Vagina (tissue), 2 donors: Measurements from ENCODE around the gene CCDC190. TPM values are rescaled to one million over a fixed set of nuclear protein-coding genes. Genes with fewer than 3 reads are reported as not detected.

Experiments used
- DNase-seq, 2 donors: peaks; one replicate each; pipeline ENCODE4 v3.0.0-alpha.2; 2017; ENCODE audit errors: extremely low spot score in 2 of 2
- H3K27ac ChIP-seq: fragments of 200-600 bp; sonication (generic); one replicate; pipeline ENCODE4 v1.5.1; 2019
- H3K27me3 ChIP-seq: fragments of 200-600 bp; sonication (generic); one replicate; pipeline ENCODE4 v1.5.1; 2019
- H3K36me3 ChIP-seq, 2 donors: fragments of 200-600 bp; sonication (generic); one replicate each; pipeline ENCODE4 v1.5.1; 2017 to 2019
- H3K4me1 ChIP-seq: fragments of 200-600 bp; sonication (generic); one replicate; pipeline ENCODE4 v1.5.1; 2019
- H3K4me3 ChIP-seq, 2 donors: fragments of 200-600 bp; sonication (generic); 1 replicate in 1 of 2; 2 replicates in 1 of 2; pipeline ENCODE4 v1.5.1; 2016 to 2019
- H3K9me3 ChIP-seq: fragments of 200-600 bp; sonication (generic); one replicate; pipeline ENCODE4 v1.5.1; 2019
- CTCF ChIP-seq, 3 experiments: fragments of 450-650 bp in 2 of 3; fragments of 200-600 bp in 1 of 3; sonication (generic) in 1 of 3; IDR thresholded peaks; one replicate each; pipeline ENCODE4 v1.5.1; 2017 to 2019; ENCODE audit warnings: antibody characterized with exemption in 3 of 3, mild to moderate bottlenecking in 2 of 3, moderate library complexity in 2 of 3
- POLR2A ChIP-seq, 2 donors: fragments of 450-650 bp; IDR thresholded peaks; one replicate each; pipeline ENCODE4 v1.6.1; 2017; ENCODE audit warnings: antibody characterized with exemption in 2 of 2, mild to moderate bottlenecking in 2 of 2, moderate library complexity in 2 of 2
- POLR2AphosphoS5 ChIP-seq, 2 donors: sonication (generic); formaldehyde crosslinking; IDR thresholded peaks; one replicate each; pipeline ENCODE4 v1.9.0; 2017; ENCODE audit warnings: antibody characterized with exemption in 2 of 2, mild to moderate bottlenecking in 2 of 2, low read depth in 1 of 2; ENCODE audit not compliant: insufficient read depth in 1 of 2
- intact Hi-C: fragments of 100-400 bp; cut with DNase I; formaldehyde crosslinking; loops from one replicate; pipeline ENCODE4 v1.15.1; 2023
- total RNA-seq: library from RNA; depleted of rRNA; stranded (reverse); fragments of >200 nt; gene quantifications from one replicate; pipeline ENCODE4 v1.2.3, GENCODE V29; 2016

CCDC190 gene
- not detected for total RNA-seq

GRCh38 chr1:162861101-162861500 is at the start of gene CCDC190:
Gene CCDC190 (minus strand): TSS chr1:162861175. CDS start chr1:162859646, 1,529 bp downstream.
- H3K27ac ChIP-seq: no peak within 1 kb of the TSS
- intact Hi-C loops: no loop called here
- no peaks in the 10 kb centered on the region for H3K9me3 ChIP-seq
- no peaks in the 10 kb centered on the region for H3K4me1 ChIP-seq
- TF ChIP-seq POLR2A (IDR thresholded peaks at IDR 0.05): no peak
- TF ChIP-seq CTCF (IDR thresholded peaks at IDR 0.05): no peak
- TF ChIP-seq POLR2AphosphoS5 (IDR thresholded peaks at IDR 0.05; ENCODE audit: insufficient read depth in 1 of 2, low read depth in 1 of 2): no peak
- no peak for DNase-seq
- no peaks in the 10 kb centered on the region for H3K27me3 ChIP-seq
- no peak within 1 kb of the TSS for H3K4me3 ChIP-seq
- H3K36me3 ChIP-seq: no peaks in the 10 kb centered on the region

GRCh38 chr1:162910161-162910560 is 49.2 kb upstream of the CCDC190 start:
- Histone ChIP-seq H3K27ac (no peak overlapping the region), H3K4me3 (no peak overlapping the region), H3K36me3 (no peaks in the 10 kb centered on the region), H3K27me3 (no peaks in the 10 kb centered on the region), H3K9me3 (no peaks in the 10 kb centered on the region), H3K4me1 (no peaks in the 10 kb centered on the region)
- no peak for TF ChIP-seq CTCF (IDR thresholded peaks at IDR 0.05)
- no peak for TF ChIP-seq POLR2A (IDR thresholded peaks at IDR 0.05)
- no peak for TF ChIP-seq POLR2AphosphoS5 (IDR thresholded peaks at IDR 0.05; ENCODE audit: insufficient read depth in 1 of 2, low read depth in 1 of 2)
- intact Hi-C loops: no loop called here
- no peak for DNase-seq

GRCh38 chr1:162908780-162909179 is 47.8 kb upstream of the CCDC190 start:
- Histone ChIP-seq H3K27ac (no peak overlapping the region), H3K4me3 (no peak overlapping the region), H3K9me3 (no peaks in the 10 kb centered on the region), H3K4me1 (no peaks in the 10 kb centered on the region), H3K36me3 (no peaks in the 10 kb centered on the region), H3K27me3 (no peaks in the 10 kb centered on the region)
- no peak for DNase-seq
- TF ChIP-seq POLR2AphosphoS5 (IDR thresholded peaks at IDR 0.05; ENCODE audit: insufficient read depth in 1 of 2, low read depth in 1 of 2): no peak
- no peak for TF ChIP-seq POLR2A (IDR thresholded peaks at IDR 0.05)
- TF ChIP-seq CTCF (IDR thresholded peaks at IDR 0.05): no peak
- intact Hi-C loops: no loop called here

GRCh38 chr1:162908236-162908635 is 47.3 kb upstream of the CCDC190 start:
- Histone ChIP-seq H3K27me3 (no peaks in the 10 kb centered on the region), H3K9me3 (no peaks in the 10 kb centered on the region), H3K27ac (no peak overlapping the region), H3K36me3 (no peaks in the 10 kb centered on the region), H3K4me1 (no peaks in the 10 kb centered on the region), H3K4me3 (no peak overlapping the region)
- intact Hi-C loops: no loop called here
- DNase-seq: no peak
- no peak for TF ChIP-seq POLR2AphosphoS5 (IDR thresholded peaks at IDR 0.05; ENCODE audit: insufficient read depth in 1 of 2, low read depth in 1 of 2)
- no peak for TF ChIP-seq POLR2A (IDR thresholded peaks at IDR 0.05)
- TF ChIP-seq CTCF (IDR thresholded peaks at IDR 0.05): no peak

- DNase-seq: no peak
- Histone ChIP-seq H3K4me1 (no peaks in the 10 kb centered on the region), H3K27me3 (no peaks in the 10 kb centered on the region), H3K36me3 (no peaks in the 10 kb centered on the region), H3K4me3 (no peak overlapping the region), H3K27ac (no peak overlapping the region), H3K9me3 (no peaks in the 10 kb centered on the region)
- intact Hi-C loops: no loop called here
- TF ChIP-seq POLR2AphosphoS5 (IDR thresholded peaks at IDR 0.05; ENCODE audit: insufficient read depth in 1 of 2, low read depth in 1 of 2): no peak
- TF ChIP-seq CTCF (IDR thresholded peaks at IDR 0.05): no peak
- TF ChIP-seq POLR2A (IDR thresholded peaks at IDR 0.05): no peak
Measured at GRCh38 chr1:162906485-162906884, 45.5 kb upstream of the CCDC190 start.
